Body of pancreas (tissue), 4 donors: ENCODE data around the gene SHANK1.

Source experiments
- POLR2A ChIP-seq, 3 donors: fragments of 450-650 bp; IDR thresholded peaks; one replicate each; pipeline ENCODE4 v1.6.1; 2016; ENCODE audit warnings: antibody characterized with exemption in 3 of 3, mild to moderate bottlenecking in 2 of 3
- TF ChIP-seq, protein P1 (sequence below), 7 experiments: fragments of 450-650 bp in 4 of 7; fragments of 200-600 bp in 3 of 7; sonication (generic) in 3 of 7; IDR thresholded peaks; one replicate each; pipeline ENCODE4 v1.5.1; 2016 to 2019; ENCODE audit warnings: antibody characterized with exemption in 7 of 7

DNA sequence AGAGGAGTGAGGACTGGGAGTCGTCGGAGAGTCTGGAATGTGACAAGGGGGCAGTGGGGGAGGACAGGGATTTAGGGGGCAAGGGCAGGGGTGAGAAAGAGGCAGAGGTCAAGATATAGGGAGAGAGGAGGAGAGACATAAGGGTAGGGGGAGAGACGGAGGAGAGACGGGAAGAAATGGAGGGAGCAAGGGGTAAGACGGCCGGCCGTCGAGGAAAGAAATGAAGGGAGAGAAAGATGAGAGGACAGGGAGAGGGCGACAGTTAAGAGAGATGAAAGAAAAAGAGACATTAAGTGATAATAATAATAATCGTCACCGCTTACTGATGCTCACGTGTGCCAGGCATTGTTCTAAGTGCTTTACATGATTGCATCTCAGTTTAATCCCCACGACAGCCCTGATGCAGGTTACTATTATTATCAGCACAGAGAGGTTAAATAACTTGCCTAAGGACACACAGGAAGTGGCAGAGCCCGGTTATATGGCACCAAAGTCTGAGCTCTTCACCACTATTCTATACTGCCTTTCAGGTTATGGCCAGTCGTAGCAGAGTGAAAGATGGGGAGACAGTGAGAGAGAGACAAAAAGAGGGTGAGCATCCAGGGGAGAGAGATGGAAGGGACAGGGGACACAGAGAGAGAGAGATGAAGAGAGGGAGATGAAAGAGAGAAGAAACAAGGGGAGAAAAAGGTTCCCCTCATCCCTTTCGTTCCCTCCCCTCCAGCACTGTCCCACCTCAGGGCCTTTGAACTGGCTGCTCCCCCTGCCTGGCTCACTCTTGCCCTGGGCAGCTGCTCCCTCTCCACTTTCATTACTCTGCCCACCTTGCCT is 56.7 kb downstream of the SHANK1 start:
- TF ChIP-seq, protein P1, sequence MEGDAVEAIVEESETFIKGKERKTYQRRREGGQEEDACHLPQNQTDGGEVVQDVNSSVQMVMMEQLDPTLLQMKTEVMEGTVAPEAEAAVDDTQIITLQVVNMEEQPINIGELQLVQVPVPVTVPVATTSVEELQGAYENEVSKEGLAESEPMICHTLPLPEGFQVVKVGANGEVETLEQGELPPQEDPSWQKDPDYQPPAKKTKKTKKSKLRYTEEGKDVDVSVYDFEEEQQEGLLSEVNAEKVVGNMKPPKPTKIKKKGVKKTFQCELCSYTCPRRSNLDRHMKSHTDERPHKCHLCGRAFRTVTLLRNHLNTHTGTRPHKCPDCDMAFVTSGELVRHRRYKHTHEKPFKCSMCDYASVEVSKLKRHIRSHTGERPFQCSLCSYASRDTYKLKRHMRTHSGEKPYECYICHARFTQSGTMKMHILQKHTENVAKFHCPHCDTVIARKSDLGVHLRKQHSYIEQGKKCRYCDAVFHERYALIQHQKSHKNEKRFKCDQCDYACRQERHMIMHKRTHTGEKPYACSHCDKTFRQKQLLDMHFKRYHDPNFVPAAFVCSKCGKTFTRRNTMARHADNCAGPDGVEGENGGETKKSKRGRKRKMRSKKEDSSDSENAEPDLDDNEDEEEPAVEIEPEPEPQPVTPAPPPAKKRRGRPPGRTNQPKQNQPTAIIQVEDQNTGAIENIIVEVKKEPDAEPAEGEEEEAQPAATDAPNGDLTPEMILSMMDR (IDR thresholded peaks at IDR 0.05): no peak
- TF ChIP-seq POLR2A (IDR thresholded peaks at IDR 0.05): no peak
